H9 (cell line): ENCODE measurements around the gene GATA1. TPM values are rescaled to one million over a fixed set of nuclear protein-coding genes. Genes with fewer than 3 reads are reported as not detected.

ENCODE experiments used
- DNase-seq: peaks from one replicate; pipeline ENCODE4 v3.0.0-alpha.2; 2017
- H2AFZ ChIP-seq: one replicate; pipeline ENCODE4 v1.6.1; 2013; ENCODE audit warnings: mild to moderate bottlenecking, low read length, control low read depth, moderate library complexity
- H2AK5ac ChIP-seq: 2 replicates; pipeline ENCODE4 v1.6.1; 2013; ENCODE audit warnings: low read length, control low read depth, mixed read lengths; ENCODE audit not compliant: insufficient read length
- H2BK120ac ChIP-seq: one replicate; pipeline ENCODE4 v1.6.1; 2013; ENCODE audit warnings: low read depth, mild to moderate bottlenecking, low read length, control low read depth, inconsistent platforms; ENCODE audit not compliant: poor library complexity, severe bottlenecking
- H2BK12ac ChIP-seq: 2 replicates; pipeline ENCODE4 v1.6.1; 2013; ENCODE audit warnings: low read length, control low read depth, mixed read lengths, low read depth; ENCODE audit not compliant: insufficient read length
- H2BK15ac ChIP-seq: 2 replicates; pipeline ENCODE4 v1.6.1; 2013; ENCODE audit warnings: low read depth, low read length, control low read depth
- H2BK20ac ChIP-seq: one replicate; pipeline ENCODE4 v1.6.1; 2013; ENCODE audit warnings: low read depth, mild to moderate bottlenecking, low read length, control low read depth, inconsistent platforms; ENCODE audit not compliant: poor library complexity, severe bottlenecking
- H2BK5ac ChIP-seq: 2 replicates; pipeline ENCODE4 v1.6.1; 2013; ENCODE audit warnings: low read length, control low read depth, mixed read lengths; ENCODE audit not compliant: insufficient read length
- H3K14ac ChIP-seq: 2 replicates; pipeline ENCODE4 v1.6.1; 2013; ENCODE audit warnings: low read length, control low read depth; ENCODE audit not compliant: insufficient read depth
- H3K18ac ChIP-seq: 2 replicates; pipeline ENCODE4 v1.6.1; 2013; ENCODE audit warnings: low read depth, mild to moderate bottlenecking, mixed read lengths, low read length, control low read depth; ENCODE audit not compliant: insufficient read length
- H3K23ac ChIP-seq: 2 replicates; pipeline ENCODE4 v1.6.1; 2013; ENCODE audit warnings: low read length, control low read depth, mixed read lengths, low read depth; ENCODE audit not compliant: insufficient read length
- H3K23me2 ChIP-seq: 2 replicates; pipeline ENCODE4 v1.6.1; 2013; ENCODE audit warnings: low read depth, mild to moderate bottlenecking, mixed read lengths, low read length, control low read depth; ENCODE audit not compliant: insufficient read length, poor library complexity, severe bottlenecking
- H3K27ac ChIP-seq: 2 replicates; pipeline ENCODE4 v1.5.1; 2013; ENCODE audit warnings: low read length, control low read depth, mixed read lengths, low read depth; ENCODE audit not compliant: insufficient read length
- H3K27me3 ChIP-seq: 2 replicates; pipeline ENCODE4 v1.6.1; 2013; ENCODE audit warnings: low read length, control low read depth, inconsistent platforms; ENCODE audit not compliant: insufficient read depth
- H3K4ac ChIP-seq: 2 replicates; pipeline ENCODE4 v1.6.1; 2013; ENCODE audit warnings: low read depth, mild to moderate bottlenecking, control low read depth, inconsistent platforms, low read length, moderate library complexity
- H3K4me1 ChIP-seq: 2 replicates; pipeline ENCODE4 v1.6.1; 2013; ENCODE audit warnings: low read length, control low read depth, inconsistent platforms; ENCODE audit not compliant: insufficient read depth
- H3K4me2 ChIP-seq: 2 replicates; pipeline ENCODE4 v1.6.1; 2013; ENCODE audit warnings: low read length, control low read depth, mixed read lengths; ENCODE audit not compliant: insufficient read length, insufficient read depth
- H3K56ac ChIP-seq: 2 replicates; pipeline ENCODE4 v1.6.1; 2013; ENCODE audit warnings: low read depth, mild to moderate bottlenecking, mixed read lengths, low read length, control low read depth; ENCODE audit not compliant: insufficient read length
- H3K79me1 ChIP-seq: 2 replicates; pipeline ENCODE4 v1.6.1; 2013; ENCODE audit warnings: low read depth, mild to moderate bottlenecking, moderate library complexity, low read length, control low read depth, inconsistent platforms; ENCODE audit not compliant: insufficient read depth, poor library complexity, severe bottlenecking
- H3K79me2 ChIP-seq: 2 replicates; pipeline ENCODE4 v1.6.1; 2013; ENCODE audit warnings: low read length, control low read depth, inconsistent platforms; ENCODE audit not compliant: insufficient read depth
- H3K9ac ChIP-seq: 2 replicates; pipeline ENCODE4 v1.6.1; 2013; ENCODE audit warnings: low read length, control low read depth, mixed read lengths; ENCODE audit not compliant: insufficient read length; ENCODE audit errors: extremely low read depth
- H3K9me3 ChIP-seq: one replicate; pipeline ENCODE4 v1.6.1; 2013; ENCODE audit warnings: low read depth, low read length, inconsistent platforms; ENCODE audit not compliant: control insufficient read depth
- H3T11ph ChIP-seq: one replicate; pipeline ENCODE4 v1.6.1; 2013; ENCODE audit warnings: mild to moderate bottlenecking, low read length, control low read depth, inconsistent platforms
- H4K20me1 ChIP-seq: one replicate; pipeline ENCODE4 v1.6.1; 2013; ENCODE audit not compliant: control insufficient read depth, insufficient read length, insufficient read depth
- H4K5ac ChIP-seq: 2 replicates; pipeline ENCODE4 v1.6.1; 2013; ENCODE audit warnings: low read depth, mild to moderate bottlenecking, mixed read lengths, low read length, control low read depth; ENCODE audit not compliant: insufficient read length
- H4K8ac ChIP-seq: replicated peaks from 2 replicates; pipeline ENCODE4 v1.6.1; 2013; ENCODE audit warnings: low read length, control low read depth, mixed read lengths, low read depth; ENCODE audit not compliant: insufficient read length
- H4K91ac ChIP-seq: 2 replicates; pipeline ENCODE4 v1.6.1; 2013; ENCODE audit warnings: low read depth, mild to moderate bottlenecking, moderate library complexity, mixed read lengths, low read length, control low read depth; ENCODE audit not compliant: insufficient read length
- H3K27ac Mint-ChIP-seq, 3 experiments: 2 replicates in 2 of 3; 3 replicates in 1 of 3; pipeline ENCODE4 v1.8.0; 2020 to 2021; ENCODE audit warnings: mixed read lengths in 3 of 3, mild to moderate bottlenecking in 1 of 3, moderate library complexity in 1 of 3
- H3K27me3 Mint-ChIP-seq: 2 replicates; pipeline ENCODE4 v1.8.0; 2021; ENCODE audit warnings: low read depth, mild to moderate bottlenecking, moderate library complexity, mixed read lengths
- H3K36me3 Mint-ChIP-seq, 3 experiments: 2 replicates in 2 of 3; 3 replicates in 1 of 3; pipeline ENCODE4 v1.8.0; 2020 to 2021; ENCODE audit warnings: low read depth in 3 of 3, mixed read lengths in 3 of 3; ENCODE audit not compliant: insufficient read depth in 1 of 3
- H3K4me1 Mint-ChIP-seq, 2 experiments: 2 replicates each; pipeline ENCODE4 v1.8.0; 2020; ENCODE audit warnings: mixed read lengths in 2 of 2
- H3K4me3 Mint-ChIP-seq, 2 experiments: 2 replicates in 1 of 2; 3 replicates in 1 of 2; pipeline ENCODE4 v1.8.0; 2020 to 2021; ENCODE audit warnings: mild to moderate bottlenecking in 2 of 2, mixed read lengths in 2 of 2, moderate library complexity in 1 of 2
- H3K9me3 Mint-ChIP-seq, 2 experiments: 2 replicates in 1 of 2; 3 replicates in 1 of 2; pipeline ENCODE4 v1.8.0; 2020; ENCODE audit warnings: mild to moderate bottlenecking in 2 of 2, mixed read lengths in 2 of 2, moderate library complexity in 1 of 2
- WGBS: extraction: QIAGEN DNeasy Blood & Tissue Kit; methylation state at CpG from one replicate; pipeline ENCODE4 v1.1.7; 2013; ENCODE audit warnings: missing lambda C conversion rate, low lambda C conversion rate, mixed read lengths; ENCODE audit not compliant: insufficient read length; ENCODE audit errors: extremely low coverage; 5-methylcytosine and 5-hydroxymethylcytosine counted together
- total RNA-seq: library from RNA; stranded (reverse); gene quantifications from 2 replicates; pipeline ENCODE4 v1.2.1, GENCODE V29; 2021
- TF ChIP-seq, protein P1 (sequence below): fragments of 200-600 bp; sonication (generic); conservative IDR thresholded peaks from 3 replicates; pipeline ENCODE4 v1.8.0; 2021; ENCODE audit warnings: antibody characterized with exemption, mild to moderate bottlenecking

GATA1 gene
- total RNA-seq, 1 experiment from 2014 or later = not detected

DNA sequence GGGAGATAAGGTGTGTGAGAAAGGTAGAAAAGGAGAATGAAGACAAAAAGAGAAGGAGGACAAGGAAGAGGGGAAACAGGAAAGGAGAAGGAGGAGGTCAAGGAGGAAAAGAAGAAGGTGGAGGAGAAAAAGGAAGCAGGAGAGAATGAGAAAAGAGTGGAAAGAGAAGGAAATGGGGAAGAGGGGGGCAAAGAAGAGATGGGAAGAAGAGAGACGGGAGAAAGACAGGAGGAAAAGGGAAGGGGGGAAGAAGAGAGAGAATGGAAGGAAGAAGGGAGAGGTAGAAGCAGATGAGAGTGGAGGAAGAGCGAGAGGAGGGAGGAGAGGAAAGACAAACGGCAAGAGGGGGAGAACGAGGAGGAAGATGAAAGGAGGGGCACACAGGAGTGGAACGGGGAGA is 4.1 kb downstream of the GATA1 start:
- Histone ChIP-seq H3K4me2 (no peak overlapping the region), H2AFZ (no peak overlapping the region), H3K4me1 (no peaks in the 10 kb centered on the region), H2BK5ac (no peak overlapping the region), H4K91ac (no peak overlapping the region), H4K8ac (no peak overlapping the region), H3K79me2 (no peaks in the 10 kb centered on the region), H3K18ac (no peak overlapping the region), H4K20me1 (no peaks in the 10 kb centered on the region), H2BK120ac (no peak overlapping the region), H4K5ac (no peak overlapping the region), H3K23ac (no peak overlapping the region), H3K9me3 (peaks cover 23% of the 10 kb centered on the region), H3K9ac (no peak overlapping the region), H2BK12ac (no peak overlapping the region), H3K14ac (no peak overlapping the region), H3K23me2 (no peaks in the 10 kb centered on the region), H3K56ac (no peak overlapping the region), H3K79me1 (no peaks in the 10 kb centered on the region), H2BK20ac (no peak overlapping the region), H2AK5ac (no peak overlapping the region), H3K27me3 (no peaks in the 10 kb centered on the region), H3T11ph (no peak overlapping the region), H2BK15ac (no peak overlapping the region), H3K27ac (no peak overlapping the region), H3K4ac (no peak overlapping the region)
- Mint-ChIP-seq H3K4me1 (no peaks in the 10 kb centered on the region), H3K4me3 (no peak overlapping the region; a peak in 1 of 5 replicates), H3K9me3 (peaks cover 67 to 81% of the 10 kb centered on the region in 2 experiments), H3K27ac (no peak overlapping the region), H3K36me3 (peaks cover 0 to 10% (median 5%) of the 10 kb centered on the region in 3 experiments; a peak in 5 of 7 replicates), H3K27me3 (peaks cover 19% of the 10 kb centered on the region)
- no CpG with 5 or more reads among the region's 5 CpGs for WGBS
- DNase-seq = no peak
- TF ChIP-seq, protein P1, sequence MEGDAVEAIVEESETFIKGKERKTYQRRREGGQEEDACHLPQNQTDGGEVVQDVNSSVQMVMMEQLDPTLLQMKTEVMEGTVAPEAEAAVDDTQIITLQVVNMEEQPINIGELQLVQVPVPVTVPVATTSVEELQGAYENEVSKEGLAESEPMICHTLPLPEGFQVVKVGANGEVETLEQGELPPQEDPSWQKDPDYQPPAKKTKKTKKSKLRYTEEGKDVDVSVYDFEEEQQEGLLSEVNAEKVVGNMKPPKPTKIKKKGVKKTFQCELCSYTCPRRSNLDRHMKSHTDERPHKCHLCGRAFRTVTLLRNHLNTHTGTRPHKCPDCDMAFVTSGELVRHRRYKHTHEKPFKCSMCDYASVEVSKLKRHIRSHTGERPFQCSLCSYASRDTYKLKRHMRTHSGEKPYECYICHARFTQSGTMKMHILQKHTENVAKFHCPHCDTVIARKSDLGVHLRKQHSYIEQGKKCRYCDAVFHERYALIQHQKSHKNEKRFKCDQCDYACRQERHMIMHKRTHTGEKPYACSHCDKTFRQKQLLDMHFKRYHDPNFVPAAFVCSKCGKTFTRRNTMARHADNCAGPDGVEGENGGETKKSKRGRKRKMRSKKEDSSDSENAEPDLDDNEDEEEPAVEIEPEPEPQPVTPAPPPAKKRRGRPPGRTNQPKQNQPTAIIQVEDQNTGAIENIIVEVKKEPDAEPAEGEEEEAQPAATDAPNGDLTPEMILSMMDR = no peak
